ENCODE results near the gene AREL1. TPM values are rescaled to one million over a fixed set of nuclear protein-coding genes. Genes with fewer than 3 reads are reported as not detected.

The AREL1 gene
- total and polyA plus RNA-seq, 2 donors = 9.2 to 20.4 TPM

GRCh38 chr14:74711651-74712050, 1.2 kb downstream of the AREL1 start:
- no peak for DNase-seq (ENCODE audit: extremely low spot score)
- H3K4me3 ChIP-seq (ENCODE audit: low read depth, low read length) = no peak overlapping the region
- H3K4me1 ChIP-seq (ENCODE audit: insufficient read depth) = peaks cover 2% of the 10 kb centered on the region
- no peaks in the 10 kb centered on the region for H3K36me3 ChIP-seq (ENCODE audit: insufficient read depth)
- 68% methylated on average over 5 of the region's 5 CpGs for WGBS
- no peak overlapping the region for H3K27ac ChIP-seq (ENCODE audit: low read depth)

GRCh38 chr14:74710480-74710879, 2.4 kb downstream of the AREL1 start:
- 97% methylated on average over 1 of the region's 1 CpG for WGBS
- Histone ChIP-seq H3K4me1 (ENCODE audit: insufficient read depth) (peaks cover 2% of the 10 kb centered on the region), H3K4me3 (ENCODE audit: low read depth, low read length) (no peak overlapping the region), H3K36me3 (ENCODE audit: insufficient read depth) (no peaks in the 10 kb centered on the region), H3K27ac (ENCODE audit: low read depth) (no peak overlapping the region)
- no peak for DNase-seq (ENCODE audit: extremely low spot score)

GRCh38 chr14:74705613-74706500, 7.0 kb downstream of the AREL1 start:
- 58% methylated on average over 5 of the region's 5 CpGs for WGBS
- no peaks in the 10 kb centered on the region for H3K4me1 ChIP-seq (ENCODE audit: insufficient read depth)
- no peaks in the 10 kb centered on the region for H3K36me3 ChIP-seq (ENCODE audit: insufficient read depth)
- no peak overlapping the region for H3K4me3 ChIP-seq (ENCODE audit: low read depth, low read length)
- no peak overlapping the region for H3K27ac ChIP-seq (ENCODE audit: low read depth)
- DNase-seq (ENCODE audit: extremely low spot score) = no peak

- H3K36me3 ChIP-seq (ENCODE audit: insufficient read depth) = no peaks in the 10 kb centered on the region
- no peaks in the 10 kb centered on the region for H3K4me1 ChIP-seq (ENCODE audit: insufficient read depth)
- WGBS = 37% methylated on average over 2 of the region's 2 CpGs
- DNase-seq (ENCODE audit: extremely low spot score) = no peak
- no peak overlapping the region for H3K27ac ChIP-seq (ENCODE audit: low read depth)
- no peak overlapping the region for H3K4me3 ChIP-seq (ENCODE audit: low read depth, low read length)
Measured at GRCh38 chr14:74704656-74705055, 8.2 kb downstream of the AREL1 start.

GRCh38 chr14:74703043-74703442, 9.8 kb downstream of the AREL1 start:
- Histone ChIP-seq H3K27ac (ENCODE audit: low read depth) (no peak overlapping the region), H3K4me1 (ENCODE audit: insufficient read depth) (no peaks in the 10 kb centered on the region), H3K4me3 (ENCODE audit: low read depth, low read length) (no peak overlapping the region), H3K36me3 (ENCODE audit: insufficient read depth) (no peaks in the 10 kb centered on the region)
- no peak for DNase-seq (ENCODE audit: extremely low spot score)
- 93% methylated on average over 3 of the region's 3 CpGs for WGBS

GRCh38 chr14:74702293-74702692, 10.6 kb downstream of the AREL1 start:
- Histone ChIP-seq H3K36me3 (ENCODE audit: insufficient read depth) (peaks cover 2% of the 10 kb centered on the region), H3K4me1 (ENCODE audit: insufficient read depth) (no peaks in the 10 kb centered on the region)
- WGBS = 93% methylated on average over 2 of the region's 2 CpGs

GRCh38 chr14:74698465-74698864, 14.4 kb downstream of the AREL1 start:
- H3K36me3 ChIP-seq (ENCODE audit: insufficient read depth) = peaks cover 2% of the 10 kb centered on the region
- 97% methylated on average over 4 of the region's 4 CpGs for WGBS
- DNase-seq (ENCODE audit: extremely low spot score) = no peak
- no peaks in the 10 kb centered on the region for H3K4me1 ChIP-seq (ENCODE audit: insufficient read depth)
- H3K4me3 ChIP-seq (ENCODE audit: low read depth, low read length) = no peak overlapping the region
- H3K27ac ChIP-seq (ENCODE audit: low read depth) = no peak overlapping the region

More at GRCh38 chr14:74702293-74702692, 10.6 kb downstream of the AREL1 start:
- no peak overlapping the region for H3K4me3 ChIP-seq (ENCODE audit: low read depth, low read length)
- DNase-seq (ENCODE audit: extremely low spot score) = no peak
- no peak overlapping the region for H3K27ac ChIP-seq (ENCODE audit: low read depth)

- H3K27ac ChIP-seq (ENCODE audit: low read depth) = no peak overlapping the region
- H3K36me3 ChIP-seq (ENCODE audit: insufficient read depth) = peaks cover 2% of the 10 kb centered on the region
- H3K4me3 ChIP-seq (ENCODE audit: low read depth, low read length) = no peak overlapping the region
- 93% methylated on average over 2 of the region's 2 CpGs for WGBS
- DNase-seq (ENCODE audit: extremely low spot score) = no peak
- no peaks in the 10 kb centered on the region for H3K4me1 ChIP-seq (ENCODE audit: insufficient read depth)
Measured at GRCh38 chr14:74697976-74698375, 14.9 kb downstream of the AREL1 start.

- WGBS = 85% methylated on average over 2 of the region's 2 CpGs
- H3K36me3 ChIP-seq (ENCODE audit: insufficient read depth) = peaks cover 2% of the 10 kb centered on the region
- DNase-seq (ENCODE audit: extremely low spot score) = no peak
Measured at GRCh38 chr14:74697543-74697942, 15.3 kb downstream of the AREL1 start.

GRCh38 chr14:74697011-74697410, 15.9 kb downstream of the AREL1 start:
- no peak overlapping the region for H3K27ac ChIP-seq (ENCODE audit: low read depth)
- 74% methylated on average over 1 of the region's 1 CpG for WGBS
- no peaks in the 10 kb centered on the region for H3K4me1 ChIP-seq (ENCODE audit: insufficient read depth)
- no peak overlapping the region for H3K4me3 ChIP-seq (ENCODE audit: low read depth, low read length)
- no peak for DNase-seq (ENCODE audit: extremely low spot score)
- peaks cover 2% of the 10 kb centered on the region for H3K36me3 ChIP-seq (ENCODE audit: insufficient read depth)

More at GRCh38 chr14:74697543-74697942, 15.3 kb downstream of the AREL1 start:
- no peak overlapping the region for H3K4me3 ChIP-seq (ENCODE audit: low read depth, low read length)
- no peaks in the 10 kb centered on the region for H3K4me1 ChIP-seq (ENCODE audit: insufficient read depth)
- H3K27ac ChIP-seq (ENCODE audit: low read depth) = no peak overlapping the region

- Histone ChIP-seq H3K27ac (ENCODE audit: low read depth) (no peak overlapping the region), H3K4me1 (ENCODE audit: insufficient read depth) (no peaks in the 10 kb centered on the region), H3K4me3 (ENCODE audit: low read depth, low read length) (no peak overlapping the region), H3K36me3 (ENCODE audit: insufficient read depth) (peaks cover 2% of the 10 kb centered on the region)
- DNase-seq (ENCODE audit: extremely low spot score) = no peak
- WGBS = 92% methylated on average over 4 of the region's 4 CpGs
Measured at GRCh38 chr14:74695406-74695805, 17.5 kb downstream of the AREL1 start.

- H3K4me3 ChIP-seq (ENCODE audit: low read depth, low read length) = no peak overlapping the region
- 94% methylated on average over 3 of the region's 3 CpGs for WGBS
- H3K36me3 ChIP-seq (ENCODE audit: insufficient read depth) = peaks cover 3% of the 10 kb centered on the region
- H3K27ac ChIP-seq (ENCODE audit: low read depth) = no peak overlapping the region
- H3K4me1 ChIP-seq (ENCODE audit: insufficient read depth) = no peaks in the 10 kb centered on the region
- no peak for DNase-seq (ENCODE audit: extremely low spot score)
Measured at GRCh38 chr14:74693191-74693590, 19.7 kb downstream of the AREL1 start.

GRCh38 chr14:74691456-74691855, 21.4 kb downstream of the AREL1 start:
- H3K36me3 ChIP-seq (ENCODE audit: insufficient read depth) = peaks cover 2% of the 10 kb centered on the region
- H3K27ac ChIP-seq (ENCODE audit: low read depth) = no peak overlapping the region
- H3K4me3 ChIP-seq (ENCODE audit: low read depth, low read length) = no peak overlapping the region
- 71% methylated on average over 2 of the region's 2 CpGs for WGBS
- H3K4me1 ChIP-seq (ENCODE audit: insufficient read depth) = no peaks in the 10 kb centered on the region
- no peak for DNase-seq (ENCODE audit: extremely low spot score)

- peaks cover 4% of the 10 kb centered on the region for H3K36me3 ChIP-seq (ENCODE audit: insufficient read depth)
- no peak overlapping the region for H3K4me3 ChIP-seq (ENCODE audit: low read depth, low read length)
- 65% methylated on average over 3 of the region's 3 CpGs for WGBS
- no peaks in the 10 kb centered on the region for H3K4me1 ChIP-seq (ENCODE audit: insufficient read depth)
- no peak overlapping the region for H3K27ac ChIP-seq (ENCODE audit: low read depth)
- no peak for DNase-seq (ENCODE audit: extremely low spot score)
Measured at GRCh38 chr14:74685921-74686678, 26.8 kb downstream of the AREL1 start.
